RWPE1 (cell line): ENCODE data around the gene ASXL2.
"Not testable (repeated sequence)": the region's sequence is repeated elsewhere in the genome, so short reads cannot be mapped to it uniquely, and the experiment has no call there.

Experiments
- CTCF ChIA-PET: fragments of 350-600 bp; sonication (Branson Sonifier 250); formaldehyde crosslinking; extraction: SDS; loops from one replicate; lab custom pipeline; 2021; lab: Yijun Ruan, JAX
- POLR2A ChIA-PET: fragments of 400-600 bp; formaldehyde crosslinking; extraction: SDS; loops from one replicate; lab custom pipeline; 2020; ENCODE audit warnings: antibody characterized with exemption; ENCODE audit not compliant: low non-redundant PET; lab: Yijun Ruan, JAX
- DNase-seq: peaks from one replicate; pipeline ENCODE4 v3.0.0; 2012; ENCODE audit warnings: low spot score
- H3K27ac ChIP-seq: fragments of 450-650 bp; 2 replicates; pipeline ENCODE4 v1.5.1; 2017
- TF ChIP-seq, protein P1 (sequence below): fragments of 450-650 bp; conservative IDR thresholded peaks from 2 replicates; pipeline ENCODE4 v1.5.1; 2017; ENCODE audit warnings: low read depth, mild to moderate bottlenecking

The ASXL2 gene

DNA sequence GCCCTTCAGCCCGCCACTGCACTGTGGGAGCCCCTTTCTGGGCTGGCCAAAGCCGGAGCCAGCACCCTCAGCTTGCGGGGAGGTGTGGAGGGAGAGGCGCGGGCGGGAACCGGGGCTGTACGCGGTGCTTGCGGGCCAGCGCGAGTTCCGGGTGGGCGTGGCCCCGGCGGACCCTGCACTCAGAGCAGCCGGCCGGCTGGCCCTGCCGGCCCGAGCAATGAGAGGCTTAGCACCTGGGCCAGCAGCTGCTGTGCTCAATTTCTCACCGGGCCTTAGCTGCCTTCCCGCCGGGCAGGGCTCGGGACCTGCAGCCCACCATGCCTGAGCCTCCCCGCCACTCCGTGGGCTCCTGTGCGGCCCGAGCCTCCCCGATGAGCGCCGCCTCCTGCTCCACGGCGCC is 37.1 kb upstream of the ASXL2 start:
- H3K27ac ChIP-seq, DNase-seq, POLR2A ChIA-PET, CTCF ChIA-PET: not testable (repeated sequence)

DNA sequence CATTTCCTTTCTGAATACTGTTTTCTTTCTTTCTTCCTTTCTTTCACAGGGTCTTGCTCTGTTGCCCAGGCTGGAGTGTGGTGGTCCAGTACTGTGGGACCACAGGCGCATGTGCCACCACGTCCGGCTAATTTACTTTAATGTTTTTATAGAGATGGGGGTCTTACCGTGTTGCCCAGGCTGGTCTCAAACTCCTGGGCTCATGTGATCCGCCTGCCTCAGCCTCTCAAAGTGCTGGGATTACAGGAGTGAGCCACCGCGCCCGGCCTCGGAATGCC is 35.3 kb upstream of the ASXL2 start:
- H3K27ac ChIP-seq, DNase-seq, POLR2A ChIA-PET, CTCF ChIA-PET: not testable (repeated sequence)

DNA sequence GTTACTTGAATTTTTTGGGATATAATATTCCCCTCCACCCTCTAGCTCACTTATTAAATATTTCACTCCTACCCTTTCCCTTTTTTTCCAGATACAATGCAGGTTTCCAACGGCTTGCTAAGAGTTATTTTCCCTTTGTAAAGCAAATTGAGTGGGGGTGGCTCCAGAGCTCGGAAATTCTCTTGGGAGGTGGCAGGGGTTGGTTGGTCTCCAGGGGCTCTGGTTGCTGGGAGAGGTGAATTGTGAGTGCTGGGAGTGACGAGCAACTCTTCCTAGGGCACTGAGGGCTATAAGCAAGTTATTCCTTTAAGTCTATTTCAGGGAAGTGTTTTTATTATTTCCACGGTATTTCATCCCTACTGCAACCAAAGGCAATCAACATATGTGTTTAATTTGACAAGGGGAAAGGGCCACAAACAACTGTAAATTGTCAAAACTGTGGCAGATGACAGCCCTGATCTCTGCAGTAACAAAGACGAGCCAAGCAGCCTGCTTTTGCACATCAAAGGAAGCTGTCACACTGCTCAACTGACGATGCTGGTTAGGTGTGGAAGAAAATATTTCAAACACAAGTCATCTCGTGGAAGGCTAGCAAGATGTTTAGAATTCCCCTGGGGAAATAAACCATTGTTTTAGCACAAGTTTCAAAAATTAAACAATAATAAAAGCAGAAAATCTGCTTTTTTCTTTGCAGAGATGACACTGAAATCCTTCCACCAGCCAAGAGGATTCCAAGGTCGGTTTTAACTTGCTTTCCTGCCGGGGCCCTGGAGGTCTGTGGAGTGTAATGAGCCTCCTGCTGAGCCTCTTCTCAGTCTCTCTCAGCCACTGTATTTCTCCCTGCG is 34.8 kb upstream of the ASXL2 start:
- TF ChIP-seq, protein P1, sequence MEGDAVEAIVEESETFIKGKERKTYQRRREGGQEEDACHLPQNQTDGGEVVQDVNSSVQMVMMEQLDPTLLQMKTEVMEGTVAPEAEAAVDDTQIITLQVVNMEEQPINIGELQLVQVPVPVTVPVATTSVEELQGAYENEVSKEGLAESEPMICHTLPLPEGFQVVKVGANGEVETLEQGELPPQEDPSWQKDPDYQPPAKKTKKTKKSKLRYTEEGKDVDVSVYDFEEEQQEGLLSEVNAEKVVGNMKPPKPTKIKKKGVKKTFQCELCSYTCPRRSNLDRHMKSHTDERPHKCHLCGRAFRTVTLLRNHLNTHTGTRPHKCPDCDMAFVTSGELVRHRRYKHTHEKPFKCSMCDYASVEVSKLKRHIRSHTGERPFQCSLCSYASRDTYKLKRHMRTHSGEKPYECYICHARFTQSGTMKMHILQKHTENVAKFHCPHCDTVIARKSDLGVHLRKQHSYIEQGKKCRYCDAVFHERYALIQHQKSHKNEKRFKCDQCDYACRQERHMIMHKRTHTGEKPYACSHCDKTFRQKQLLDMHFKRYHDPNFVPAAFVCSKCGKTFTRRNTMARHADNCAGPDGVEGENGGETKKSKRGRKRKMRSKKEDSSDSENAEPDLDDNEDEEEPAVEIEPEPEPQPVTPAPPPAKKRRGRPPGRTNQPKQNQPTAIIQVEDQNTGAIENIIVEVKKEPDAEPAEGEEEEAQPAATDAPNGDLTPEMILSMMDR: no peak
- no peak for DNase-seq
- POLR2A ChIA-PET: no interaction called here
- no peak overlapping the region for H3K27ac ChIP-seq
- CTCF ChIA-PET: no interaction called here

DNA sequence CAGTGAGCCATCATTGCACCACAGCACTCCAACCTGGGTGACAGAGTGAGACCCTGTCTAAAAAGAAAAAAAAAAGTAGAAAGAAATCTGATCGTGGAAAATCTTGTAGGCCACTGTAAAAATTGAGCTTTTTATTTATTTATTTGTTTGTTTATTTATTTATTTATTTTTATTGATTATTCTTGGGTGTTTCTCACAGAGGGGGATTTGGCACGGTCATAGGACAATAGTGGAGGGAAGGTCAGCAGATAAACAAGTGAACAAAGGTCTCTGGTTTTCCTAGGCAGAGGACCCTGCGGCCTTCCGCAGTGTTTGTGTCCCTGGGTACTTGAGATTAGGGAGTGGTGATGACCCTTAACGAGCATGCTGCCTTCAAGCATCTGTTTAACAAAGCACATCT is 31.3 kb upstream of the ASXL2 start:
- CTCF ChIA-PET, DNase-seq, H3K27ac ChIP-seq, POLR2A ChIA-PET: not testable (repeated sequence)

DNA sequence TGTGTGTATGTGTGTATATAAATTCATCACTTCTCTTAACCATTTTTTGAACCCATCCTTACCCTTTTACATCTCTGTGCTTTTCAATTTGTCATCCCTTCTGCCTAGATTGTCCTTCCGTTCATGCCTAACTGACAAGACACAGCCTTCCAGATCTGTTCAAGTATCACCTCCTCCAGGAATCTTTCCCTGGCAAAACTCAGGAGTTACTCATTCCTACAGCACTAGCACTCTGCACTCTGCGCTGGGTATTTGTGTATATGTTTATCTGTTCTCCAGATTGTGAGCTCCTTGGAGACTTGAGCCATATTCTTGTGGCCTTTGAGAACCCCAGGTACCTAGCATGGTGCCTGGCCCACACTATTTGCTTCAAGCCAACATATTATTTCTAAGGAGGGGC is 26.8 kb upstream of the ASXL2 start:
- no peak overlapping the region for H3K27ac ChIP-seq
- no peak for DNase-seq
- TF ChIP-seq, protein P1: no peak
- POLR2A ChIA-PET: no interaction called here
- CTCF ChIA-PET: no interaction called here

DNA sequence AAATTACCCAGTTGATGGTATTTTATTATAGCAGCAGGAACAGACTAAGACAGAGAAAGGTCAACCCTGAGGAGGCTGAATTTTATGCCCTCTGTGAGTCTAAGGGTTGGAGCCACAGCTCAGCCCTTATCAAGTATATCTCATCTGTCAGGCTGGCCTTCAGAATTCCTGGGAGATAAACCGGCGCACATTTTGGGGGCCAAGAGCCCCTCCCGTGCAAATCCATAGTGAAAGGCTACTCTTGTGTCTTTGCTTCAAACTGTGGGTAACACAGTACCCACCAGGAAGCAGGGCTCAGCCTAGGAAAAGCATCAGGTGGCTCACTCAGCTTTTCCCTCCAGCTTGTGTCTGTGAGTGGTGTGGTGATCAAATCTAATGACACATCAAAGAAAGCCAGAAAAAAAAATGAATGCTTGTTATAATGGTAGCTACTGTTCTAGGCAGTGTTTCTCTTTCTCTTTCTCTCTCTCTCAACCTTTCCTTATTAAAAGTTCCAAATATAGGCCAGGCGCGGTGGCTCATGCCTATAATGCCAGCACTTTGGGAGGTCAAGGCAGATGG is 25.0 kb upstream of the ASXL2 start:
- POLR2A ChIA-PET: no interaction called here
- TF ChIP-seq, protein P1: no peak
- CTCF ChIA-PET: no interaction called here
- no peak for DNase-seq
- H3K27ac ChIP-seq: no peak overlapping the region

DNA sequence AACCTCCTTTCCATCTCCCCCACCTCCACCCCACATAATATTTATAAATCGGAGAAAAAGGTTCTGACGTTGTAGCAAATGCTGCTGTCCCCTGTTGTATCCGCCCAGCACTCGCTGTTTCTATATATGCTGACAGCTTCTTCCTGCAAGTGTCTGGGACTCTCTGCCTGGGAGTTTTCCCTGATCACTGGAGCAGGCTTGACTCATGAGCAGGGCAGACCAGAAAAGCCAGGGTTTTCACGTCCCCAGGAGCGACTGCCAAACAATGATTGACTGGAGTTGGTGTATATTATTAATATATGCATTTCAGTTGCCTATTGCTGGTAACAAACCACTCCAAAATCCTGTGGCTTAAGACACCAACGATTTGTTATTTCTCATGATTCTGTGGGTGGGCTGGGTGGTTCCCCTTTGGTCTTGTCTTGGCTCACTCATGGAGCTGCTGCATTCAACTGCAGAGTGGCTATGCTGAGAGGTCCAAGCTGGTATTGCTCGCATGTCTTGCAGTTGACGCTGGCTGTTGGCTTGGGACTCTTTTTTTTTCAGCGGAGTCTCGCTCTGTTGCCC is 21.2 kb upstream of the ASXL2 start:
- ChIA-PET POLR2A (no interaction called here), CTCF (no interaction called here)
- TF ChIP-seq, protein P1: no peak
- H3K27ac ChIP-seq: no peak overlapping the region
- no peak for DNase-seq

DNA sequence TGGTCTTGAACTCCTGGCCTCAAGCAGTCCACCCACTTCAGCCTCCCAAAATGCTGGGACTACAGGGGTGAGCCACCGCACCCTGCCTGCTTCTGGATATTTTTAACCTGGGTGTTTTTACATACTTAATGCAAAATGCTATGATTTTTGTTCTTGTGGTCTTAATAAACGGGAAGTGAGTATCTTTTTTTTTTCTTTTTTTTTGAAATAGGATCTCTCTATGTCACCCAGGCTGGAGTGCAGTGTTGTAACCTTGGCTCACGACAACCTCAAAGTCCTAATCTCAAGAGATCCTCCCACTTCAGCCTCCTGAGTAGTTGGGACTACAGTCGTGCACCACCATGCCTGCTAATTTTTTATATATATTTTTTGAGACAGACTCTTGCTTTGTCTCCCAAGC is 19.2 kb upstream of the ASXL2 start:
- TF ChIP-seq, protein P1: no peak
- DNase-seq: no peak
- CTCF ChIA-PET: interaction anchor here (0.7 kb wide), 1 partner anchor 178 kb away, joined by 4 read pairs; no protein-coding TSS in a partner anchor
- H3K27ac ChIP-seq: no peak overlapping the region
- POLR2A ChIA-PET: no interaction called here

DNA sequence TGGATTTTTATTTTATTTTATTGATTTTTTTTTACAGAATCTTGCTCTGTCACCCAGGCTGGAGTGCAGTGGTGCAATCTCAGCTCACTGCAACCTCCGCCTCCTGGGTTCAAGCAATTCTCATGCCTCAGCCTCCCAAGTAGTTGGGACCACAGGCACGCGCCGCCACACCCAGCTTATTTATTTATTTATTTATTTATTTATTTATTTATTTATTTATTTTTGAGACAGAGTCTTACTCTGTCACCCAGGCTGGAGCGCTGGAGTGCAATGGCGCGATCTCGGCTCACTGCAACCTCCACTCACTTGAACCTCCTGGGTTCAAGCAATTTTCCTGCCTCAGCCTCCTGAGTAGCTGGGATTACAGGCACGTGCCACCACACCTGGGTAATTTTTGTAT is 18.0 kb upstream of the ASXL2 start:
- POLR2A ChIA-PET, H3K27ac ChIP-seq, CTCF ChIA-PET, DNase-seq: not testable (repeated sequence)
